ENCODE results near the gene GNAO1. TPM values are rescaled to one million over a fixed set of nuclear protein-coding genes. Genes with fewer than 3 reads are reported as not detected.

GNAO1 gene
- total and polyA plus RNA-seq, 9 of the 15 experiments (the other 6 are each of a cell fraction or from before 2014, with no cell fraction given) = 0.07 to 0.42 (median 0.08) TPM; not detected in 5

- DNase-seq (ENCODE audit: extremely low read depth in 1 of 4, low spot score in 3 of 4) (no peak), ATAC-seq (no peak), FAIRE-seq (no peak)
- BruUV-seq (replicated peaks) = no TSS peak
- Histone ChIP-seq H3K9ac (ENCODE audit: insufficient read depth in 1 of 2, low read depth in 2 of 2, low read length in 2 of 2) (no peak overlapping the region), H3K4me2 (ENCODE audit: insufficient read depth, low read length) (no peak overlapping the region), H4K20me1 (replicated peaks; ENCODE audit: control insufficient read depth, insufficient read depth, low read length) (peaks cover 6% of the 10 kb centered on the region; the same call in 1 of the 2 replicates), H3K79me2 (ENCODE audit: control insufficient read depth, insufficient read depth, low read length) (no peaks in the 10 kb centered on the region), H3K4me1 (replicated peaks in 1 of 2; ENCODE audit: control insufficient read depth in 2 of 2, insufficient read depth in 2 of 2, low read length in 2 of 2) (peaks cover under 1 to 1% of the 10 kb centered on the region in 2 experiments; a peak in 3 of 5 replicates), H3K27me3 (ENCODE audit: control insufficient read depth in 2 of 2, insufficient read depth in 2 of 2, low read length in 2 of 2) (peaks cover 35 to 56% of the 10 kb centered on the region in 2 experiments), H3K36me3 (ENCODE audit: control insufficient read depth, insufficient read depth, low read length) (no peaks in the 10 kb centered on the region), H3K27ac (ENCODE audit: extremely low read depth, low read depth, low read length) (no peak overlapping the region), H3K4me3 (no peak overlapping the region), H3K9me3 (replicated peaks; ENCODE audit: control insufficient read depth, insufficient read depth, low read depth, low read length) (no peaks in the 10 kb centered on the region), H2AFZ (ENCODE audit: low read depth, low read length) (no peak overlapping the region), H3K9me1 (ENCODE audit: control insufficient read depth, insufficient read depth, low read length) (no peaks in the 10 kb centered on the region)
- in situ Hi-C loops (cut with MboI) = no loop called here
- CTCF ChIA-PET (ENCODE audit: low intra/inter-chr PET ratio) = no interaction called here
- intact Hi-C loops (cut with micrococcal nuclease) = no loop called here
- POLR2A ChIA-PET = no interaction called here
- 8% methylated on average over 8 of the region's 8 CpGs for WGBS (ENCODE audit: insufficient coverage, low coverage, missing lambda C conversion rate)
- TF ChIP-seq SMARCA5 (IDR thresholded peaks at IDR 0.05) = no peak
- TF ChIP-seq ZBTB33 (CRISPR knock-in tag; IDR thresholded peaks at IDR 0.05) = no peak
These were observed 103.9 kb downstream of the GNAO1 start for GRCh38 chr16:56295059-56295665.
